A549 (cell line): ENCODE results near the gene LRP1. TPM values are rescaled to one million over a fixed set of nuclear protein-coding genes. Genes with fewer than 3 reads are reported as not detected.

ENCODE experiments used
- ATAC-seq, 2 experiments: fragments of 200-7000 bp in 1 of 2; fragments of >200 bp in 1 of 2; cut with Nextera tagmentation in 1 of 2; cut with Tn5 transposase in 1 of 2; 3 replicates each; pipeline versions ENCODE4 v1.8.0 to v1.9.1; 2018 to 2020; ENCODE audit warnings: mild to moderate bottlenecking in 1 of 2, moderate library complexity in 1 of 2
- CTCF ChIA-PET: fragments of 300-600 bp; sonication (Branson Sonifier 250); formaldehyde crosslinking; extraction: SDS; loops from one replicate; lab custom pipeline; 2021; ENCODE audit warnings: antibody characterized with exemption, inconsistent platforms; lab: Yijun Ruan, JAX
- POLR2A ChIA-PET: fragments of 350-600 bp; formaldehyde crosslinking; extraction: SDS; loops from one replicate; lab custom pipeline; 2021; ENCODE audit warnings: antibody characterized with exemption, inconsistent platforms; lab: Yijun Ruan, JAX
- DNase-seq, 2 experiments: peaks; one replicate each; pipeline versions ENCODE4 v3.0.0 to v3.0.0-alpha.2; 2011 to 2016; ENCODE audit warnings: low read depth in 1 of 2, low spot score in 1 of 2
- FAIRE-seq: peaks from 2 replicates; lab custom pipeline; 2011; peaks lifted over from hg19 to GRCh38; lab: Jason Lieb, UNC
- H3K27ac ChIP-seq, 2 experiments: fragments of >200 bp; sonication (Bioruptor Twin); formaldehyde crosslinking; 3 replicates each; pipeline ENCODE4 v1.5.1; 2016 to 2017
- H3K4me1 ChIP-seq: fragments of >200 bp; sonication (Bioruptor Twin); formaldehyde crosslinking; 3 replicates; pipeline ENCODE4 v1.6.1; 2016
- H3K4me2 ChIP-seq: fragments of >200 bp; sonication (Bioruptor Twin); formaldehyde crosslinking; 3 replicates; pipeline ENCODE4 v1.6.1; 2016
- H3K4me3 ChIP-seq: fragments of >200 bp; sonication (Bioruptor Twin); formaldehyde crosslinking; 3 replicates; pipeline ENCODE4 v1.5.1; 2016
- H3K9me3 ChIP-seq: fragments of >200 bp; sonication (Bioruptor Twin); formaldehyde crosslinking; 3 replicates; pipeline ENCODE4 v1.6.1; 2016
- BHLHE40 ChIP-seq: IDR thresholded peaks from 2 replicates; pipeline ENCODE4 v1.6.1; 2012; ENCODE audit warnings: low read depth, low read length, inconsistent platforms
- CEBPB ChIP-seq, 2 experiments: fragments of >200 bp in 1 of 2; sonication (Bioruptor Twin) in 1 of 2; formaldehyde crosslinking in 1 of 2; IDR thresholded peaks; 2 replicates each; pipeline ENCODE4 v1.6.1; 2012 to 2016
- EHMT2 ChIP-seq: fragments of 200-600 bp; sonication (generic); IDR thresholded peaks from 2 replicates; pipeline ENCODE4 v1.6.1; 2016; ENCODE audit warnings: antibody characterized with exemption, low read depth, mild to moderate bottlenecking, moderate library complexity
- ESRRA ChIP-seq: fragments of 150-350 bp; IDR thresholded peaks from 2 replicates; pipeline ENCODE4 v1.6.1; 2014; ENCODE audit warnings: mild to moderate bottlenecking, low read length, borderline replicate concordance
- FOXS1 ChIP-seq: fragments of 250-450 bp; sonication (Bioruptor Pico); IDR thresholded peaks from 2 replicates; pipeline ENCODE4 v1.5.0; 2020; ENCODE audit warnings: mild to moderate bottlenecking, moderate library complexity
- GATA3 ChIP-seq: IDR thresholded peaks from 2 replicates; pipeline ENCODE4 v1.6.1; 2012; ENCODE audit warnings: borderline replicate concordance
- HDAC2 ChIP-seq: fragments of 200-600 bp; sonication (generic); IDR thresholded peaks from 2 replicates; pipeline ENCODE4 v1.6.1; 2016
- HMGXB4 ChIP-seq: fragments of 250-450 bp; sonication (Bioruptor Pico); IDR thresholded peaks from 2 replicates; pipeline ENCODE4 v1.5.0; 2021; ENCODE audit warnings: mild to moderate bottlenecking, moderate library complexity, borderline replicate concordance
- HOXB13 ChIP-seq: fragments of 250-450 bp; sonication (Bioruptor Pico); IDR thresholded peaks from 2 replicates; pipeline ENCODE4 v1.5.0; 2020; ENCODE audit warnings: low read depth, mild to moderate bottlenecking, moderate library complexity
- MAZ ChIP-seq: fragments of 150-350 bp; IDR thresholded peaks from 2 replicates; pipeline ENCODE4 v1.6.1; 2014; ENCODE audit warnings: antibody characterized with exemption, low read depth, low read length, borderline replicate concordance
- MYC ChIP-seq: IDR thresholded peaks from 2 replicates; pipeline ENCODE4 v1.6.1; 2012; ENCODE audit warnings: mild to moderate bottlenecking, inconsistent platforms, low read length, improper control_type of control experiment, borderline replicate concordance
- NR3C1 ChIP-seq: fragments of >200 bp; sonication (Bioruptor Twin); formaldehyde crosslinking; IDR thresholded peaks from 3 replicates; pipeline ENCODE4 v1.6.1; 2017
- RAD21 ChIP-seq, 2 experiments: fragments of >200 bp in 1 of 2; sonication (Bioruptor Twin) in 1 of 2; formaldehyde crosslinking in 1 of 2; IDR thresholded peaks in 1 of 2; conservative IDR thresholded peaks in 1 of 2; 2 replicates in 1 of 2; 3 replicates in 1 of 2; pipeline ENCODE4 v1.6.1; 2012 to 2018; ENCODE audit warnings: inconsistent platforms in 1 of 2
- RARB ChIP-seq: fragments of 250-450 bp; sonication (Bioruptor Pico); IDR thresholded peaks from 2 replicates; pipeline ENCODE4 v1.8.0; 2021; ENCODE audit warnings: mild to moderate bottlenecking, moderate library complexity
- RCOR1 ChIP-seq: fragments of 150-350 bp; IDR thresholded peaks from 2 replicates; pipeline ENCODE4 v1.6.1; 2014; ENCODE audit warnings: antibody characterized with exemption, low read length, low read depth
- RFX5 ChIP-seq: fragments of 450-650 bp; IDR thresholded peaks from 2 replicates; pipeline ENCODE4 v1.7.1; 2014; ENCODE audit warnings: antibody characterized with exemption, mild to moderate bottlenecking, moderate library complexity
- SMC3 ChIP-seq: fragments of >200 bp; sonication (Bioruptor Twin); formaldehyde crosslinking; IDR thresholded peaks from 3 replicates; pipeline ENCODE4 v1.6.1; 2018; ENCODE audit warnings: inconsistent platforms
- TFCP2L1 ChIP-seq: fragments of 250-450 bp; sonication (Bioruptor Pico); IDR thresholded peaks from 2 replicates; pipeline ENCODE4 v1.5.0; 2021; ENCODE audit warnings: mild to moderate bottlenecking
- ZNF302 ChIP-seq: fragments of 250-450 bp; sonication (Bioruptor Pico); IDR thresholded peaks from 2 replicates; pipeline ENCODE4 v1.9.0; 2021; ENCODE audit warnings: inconsistent platforms, mild to moderate bottlenecking, moderate library complexity
- WGBS: methylation state at CpG from one replicate; pipeline ENCODE4 v1.1.6; 2017; ENCODE audit errors: missing lambda C conversion rate; 5-methylcytosine and 5-hydroxymethylcytosine counted together
- polyA plus RNA-seq, 4 experiments: library from polyadenylated mRNA; depleted of rRNA in 3 of 4; stranded (reverse); fragments of >200 nt; fragmentation: RNase III in 1 of 4; extraction: RNeasy Plus Mini Kit Qiagen cat#74134 plus additional on column Dnase treatment in 1 of 4; gene quantifications; 2 replicates in 3 of 4; 3 replicates in 1 of 4; pipeline ENCODE4 v1.2.3, GENCODE V29; 2011 to 2017
- TF ChIP-seq, protein P1 (sequence below): fragments of >200 bp; sonication (Bioruptor Twin); formaldehyde crosslinking; IDR thresholded peaks from 3 replicates; pipeline ENCODE4 v1.6.1; 2016
- TF ChIP-seq, protein P2 (sequence below): fragments of >200 bp; sonication (Bioruptor Twin); formaldehyde crosslinking; IDR thresholded peaks from 3 replicates; pipeline ENCODE4 v1.5.1; 2016
- TF ChIP-seq, protein P3 (sequence below): fragments of 250-450 bp; sonication (Bioruptor Pico); IDR thresholded peaks from 2 replicates; pipeline ENCODE4 v1.5.0; 2020; ENCODE audit warnings: low read depth, mild to moderate bottlenecking, moderate library complexity

LRP1 gene
- polyA plus RNA-seq, 2 of the 4 experiments (the other 2 are of a cell fraction): 5.6 to 9.4 TPM

- TF ChIP-seq, protein P1, sequence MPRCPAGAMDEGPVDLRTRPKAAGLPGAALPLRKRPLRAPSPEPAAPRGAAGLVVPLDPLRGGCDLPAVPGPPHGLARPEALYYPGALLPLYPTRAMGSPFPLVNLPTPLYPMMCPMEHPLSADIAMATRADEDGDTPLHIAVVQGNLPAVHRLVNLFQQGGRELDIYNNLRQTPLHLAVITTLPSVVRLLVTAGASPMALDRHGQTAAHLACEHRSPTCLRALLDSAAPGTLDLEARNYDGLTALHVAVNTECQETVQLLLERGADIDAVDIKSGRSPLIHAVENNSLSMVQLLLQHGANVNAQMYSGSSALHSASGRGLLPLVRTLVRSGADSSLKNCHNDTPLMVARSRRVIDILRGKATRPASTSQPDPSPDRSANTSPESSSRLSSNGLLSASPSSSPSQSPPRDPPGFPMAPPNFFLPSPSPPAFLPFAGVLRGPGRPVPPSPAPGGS: no peak
- TF ChIP-seq ZNF302 (no peak), RFX5 (no peak), FOXS1 (no peak), RCOR1 (no peak)
- TF ChIP-seq, protein P2, sequence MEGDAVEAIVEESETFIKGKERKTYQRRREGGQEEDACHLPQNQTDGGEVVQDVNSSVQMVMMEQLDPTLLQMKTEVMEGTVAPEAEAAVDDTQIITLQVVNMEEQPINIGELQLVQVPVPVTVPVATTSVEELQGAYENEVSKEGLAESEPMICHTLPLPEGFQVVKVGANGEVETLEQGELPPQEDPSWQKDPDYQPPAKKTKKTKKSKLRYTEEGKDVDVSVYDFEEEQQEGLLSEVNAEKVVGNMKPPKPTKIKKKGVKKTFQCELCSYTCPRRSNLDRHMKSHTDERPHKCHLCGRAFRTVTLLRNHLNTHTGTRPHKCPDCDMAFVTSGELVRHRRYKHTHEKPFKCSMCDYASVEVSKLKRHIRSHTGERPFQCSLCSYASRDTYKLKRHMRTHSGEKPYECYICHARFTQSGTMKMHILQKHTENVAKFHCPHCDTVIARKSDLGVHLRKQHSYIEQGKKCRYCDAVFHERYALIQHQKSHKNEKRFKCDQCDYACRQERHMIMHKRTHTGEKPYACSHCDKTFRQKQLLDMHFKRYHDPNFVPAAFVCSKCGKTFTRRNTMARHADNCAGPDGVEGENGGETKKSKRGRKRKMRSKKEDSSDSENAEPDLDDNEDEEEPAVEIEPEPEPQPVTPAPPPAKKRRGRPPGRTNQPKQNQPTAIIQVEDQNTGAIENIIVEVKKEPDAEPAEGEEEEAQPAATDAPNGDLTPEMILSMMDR: no peak
Measured at GRCh38 chr12:57181561-57182155, 53.4 kb downstream of the LRP1 start (continued).

- H3K27ac ChIP-seq: no peak overlapping the region
- CTCF ChIA-PET: interaction anchor here (0.6 to 27.5 kb wide), 37 partner anchors 7 to 544 kb away, joined by 3 to 1152 read pairs (median 5); partner anchors contain the start of genes LRP1, MYO1A, NAB2 and NEMP1
- ATAC-seq (peak; percentile 79 to 95), DNase-seq (peak; percentile 73 to 94), FAIRE-seq (peak; percentile 49)
- TF ChIP-seq, protein P2: peak; percentile 85
- TF ChIP-seq MYC: 0 out of 2 replicates have a peak, but pooled peaks have one; percentile 41
- TF ChIP-seq RAD21 (conservative IDR thresholded peaks at IDR 0.05 in 1 of 2, IDR thresholded peaks at IDR 0.05 in 1 of 2): peak; percentile 91
- peak; percentile 84 for TF ChIP-seq SMC3
- no peak for TF ChIP-seq TFCP2L1
- H3K4me3 ChIP-seq: no peak overlapping the region
- WGBS: 31% methylated on average over 13 of the region's 13 CpGs
- no peaks in the 10 kb centered on the region for H3K4me1 ChIP-seq
- H3K4me2 ChIP-seq: no peak overlapping the region
- POLR2A ChIA-PET: interaction anchor here (0.7 kb wide), 1 partner anchor 55 kb away, joined by 4 read pairs; no protein-coding TSS in a partner anchor
- H3K9me3 ChIP-seq: no peaks in the 10 kb centered on the region
Measured at GRCh38 chr12:57182918-57183575, 54.8 kb downstream of the LRP1 start.

GRCh38 chr12:57183939-57184725, 55.8 kb downstream of the LRP1 start:
- POLR2A ChIA-PET: no interaction called here
- no peak for ATAC-seq

More at GRCh38 chr12:57183939-57184725, 55.8 kb downstream of the LRP1 start:
- H3K9me3 ChIP-seq: no peaks in the 10 kb centered on the region
- no peak for FAIRE-seq
- DNase-seq: no peak
- WGBS: 91% methylated on average over 22 of the region's 22 CpGs
- CTCF ChIA-PET: interaction anchor here (0.8 to 27.5 kb wide), 23 partner anchors 6 to 430 kb away, joined by 3 to 1152 read pairs (median 12); partner anchors contain the start of genes LRP1, MYO1A, NAB2 and NEMP1
- H3K4me2 ChIP-seq: no peak overlapping the region
- no peak overlapping the region for H3K4me3 ChIP-seq
- no peaks in the 10 kb centered on the region for H3K4me1 ChIP-seq
- no peak overlapping the region for H3K27ac ChIP-seq
- TF ChIP-seq RARB (CRISPR knock-in tag) (no peak), NR3C1 (no peak), CEBPB (IDR thresholded peaks at IDR 0.05) (no peak), RFX5 (no peak), HOXB13 (CRISPR knock-in tag) (no peak), EHMT2 (no peak), HMGXB4 (CRISPR knock-in tag) (no peak), BHLHE40 (no peak), SMC3 (no peak), ESRRA (no peak), ZNF302 (no peak), HDAC2 (no peak), MAZ (no peak), GATA3 (no peak)
- TF ChIP-seq, protein P3, sequence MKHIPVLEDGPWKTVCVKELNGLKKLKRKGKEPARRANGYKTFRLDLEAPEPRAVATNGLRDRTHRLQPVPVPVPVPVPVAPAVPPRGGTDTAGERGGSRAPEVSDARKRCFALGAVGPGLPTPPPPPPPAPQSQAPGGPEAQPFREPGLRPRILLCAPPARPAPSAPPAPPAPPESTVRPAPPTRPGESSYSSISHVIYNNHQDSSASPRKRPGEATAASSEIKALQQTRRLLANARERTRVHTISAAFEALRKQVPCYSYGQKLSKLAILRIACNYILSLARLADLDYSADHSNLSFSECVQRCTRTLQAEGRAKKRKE (CRISPR knock-in tag): no peak
